HG02798 (cell line): ENCODE results near the gene ARMH4.
"Not testable (repeated sequence)": the region's sequence is repeated elsewhere in the genome, so short reads cannot be mapped to it uniquely, and the experiment has no call there.

Experiments
- ATAC-seq: cut with Tn5 transposase; IDR thresholded peaks from one replicate; pipeline ENCODE4 v1.9.1; 2021; ENCODE audit warnings: mild to moderate bottlenecking; ENCODE audit not compliant: unreplicated experiment, poor library complexity

ARMH4 gene

GRCh38 chr14:58149196-58149595 lies 2.8 kb downstream of the ARMH4 start:
- no peak for ATAC-seq

GRCh38 chr14:58146399-58146798 lies 5.6 kb downstream of the ARMH4 start:
- no peak for ATAC-seq

- no peak for ATAC-seq
These were observed 6.1 kb downstream of the ARMH4 start for GRCh38 chr14:58145936-58146335.

GRCh38 chr14:58143106-58143505 lies 8.9 kb downstream of the ARMH4 start:
- no peak for ATAC-seq

GRCh38 chr14:58141893-58142292 lies 10.1 kb downstream of the ARMH4 start:
- ATAC-seq: no peak

GRCh38 chr14:58138714-58139482 lies 13.1 kb downstream of the ARMH4 start:
- ATAC-seq: no peak

- peak; percentile 97 for ATAC-seq
These were observed 13.8 kb downstream of the ARMH4 start for GRCh38 chr14:58138031-58138713.

- no peak for ATAC-seq
These were observed 18.3 kb downstream of the ARMH4 start for GRCh38 chr14:58133739-58134138.

GRCh38 chr14:58131386-58131785 lies 20.6 kb downstream of the ARMH4 start:
- no peak for ATAC-seq

GRCh38 chr14:58130116-58130782 lies 21.8 kb downstream of the ARMH4 start:
- no peak for ATAC-seq

- no peak for ATAC-seq
These were observed 22.8 kb downstream of the ARMH4 start for GRCh38 chr14:58129208-58129607.

GRCh38 chr14:58128416-58128815 lies 23.6 kb downstream of the ARMH4 start:
- ATAC-seq: no peak

- not testable (repeated sequence) for ATAC-seq
These were observed 29.5 kb downstream of the ARMH4 start for GRCh38 chr14:58122546-58122945.

- ATAC-seq: no peak
These were observed 30.4 kb downstream of the ARMH4 start for GRCh38 chr14:58121530-58122186.

GRCh38 chr14:58119381-58119780 lies 32.6 kb downstream of the ARMH4 start:
- no peak for ATAC-seq

GRCh38 chr14:58118097-58118815 lies 33.8 kb downstream of the ARMH4 start:
- ATAC-seq: no peak

- no peak for ATAC-seq
These were observed 42.3 kb downstream of the ARMH4 start for GRCh38 chr14:58109744-58110143.

- no peak for ATAC-seq
These were observed 43.3 kb downstream of the ARMH4 start for GRCh38 chr14:58108717-58109116.

GRCh38 chr14:58107947-58108552 lies 44.0 kb downstream of the ARMH4 start:
- no peak for ATAC-seq

GRCh38 chr14:58107041-58107440 lies 45.0 kb downstream of the ARMH4 start:
- ATAC-seq: no peak
